ENCODE results near the gene LARGE1. TPM values are rescaled to one million over a fixed set of nuclear protein-coding genes. Genes with fewer than 3 reads are reported as not detected.

LARGE1 gene
- total and polyA plus RNA-seq, 2 experiments from 2014 or later = 1.5 to 12.8 TPM

- Histone ChIP-seq H4K20me1 (ENCODE audit: insufficient read depth) (no peaks in the 10 kb centered on the region), H3K9me3 (ENCODE audit: low read depth) (no peaks in the 10 kb centered on the region), H3K36me3 (ENCODE audit: low read depth) (no peaks in the 10 kb centered on the region), H2AFZ (no peak overlapping the region), H3K4me3 (no peak overlapping the region), H3K9ac (no peak overlapping the region), H3K27me3 (replicated peaks; ENCODE audit: insufficient read depth) (no peaks in the 10 kb centered on the region), H3K79me2 (ENCODE audit: insufficient read depth) (no peaks in the 10 kb centered on the region), H3K9me2 (ENCODE audit: insufficient read depth) (no peaks in the 10 kb centered on the region), H3K4me1 (ENCODE audit: insufficient read depth) (no peaks in the 10 kb centered on the region), H3F3A (ENCODE audit: insufficient read depth) (no peaks in the 10 kb centered on the region), H3K4me2 (ENCODE audit: unreplicated experiment) (no peak overlapping the region), H3K27ac (no peak overlapping the region)
- DNase-seq = no peak
- in situ Hi-C loops (cut with MboI) = no loop called here
- 90 to 93% methylated on average over 6 of the region's 6 CpGs for WGBS, 2 experiments (ENCODE audit: low coverage in 1 of 2, low lambda C conversion rate in 2 of 2, missing lambda C conversion rate in 2 of 2)
- TF ChIP-seq EZH2 (IDR thresholded peaks at IDR 0.05; ENCODE audit: insufficient read depth, poor library complexity, severe bottlenecking) = no peak
- TF ChIP-seq EZH2phosphoT487 (IDR thresholded peaks at IDR 0.05; ENCODE audit: insufficient read depth, low read depth) = no peak
Observed at GRCh38 chr22:33564683-33565082, 355.6 kb downstream of the LARGE1 start.

DNA sequence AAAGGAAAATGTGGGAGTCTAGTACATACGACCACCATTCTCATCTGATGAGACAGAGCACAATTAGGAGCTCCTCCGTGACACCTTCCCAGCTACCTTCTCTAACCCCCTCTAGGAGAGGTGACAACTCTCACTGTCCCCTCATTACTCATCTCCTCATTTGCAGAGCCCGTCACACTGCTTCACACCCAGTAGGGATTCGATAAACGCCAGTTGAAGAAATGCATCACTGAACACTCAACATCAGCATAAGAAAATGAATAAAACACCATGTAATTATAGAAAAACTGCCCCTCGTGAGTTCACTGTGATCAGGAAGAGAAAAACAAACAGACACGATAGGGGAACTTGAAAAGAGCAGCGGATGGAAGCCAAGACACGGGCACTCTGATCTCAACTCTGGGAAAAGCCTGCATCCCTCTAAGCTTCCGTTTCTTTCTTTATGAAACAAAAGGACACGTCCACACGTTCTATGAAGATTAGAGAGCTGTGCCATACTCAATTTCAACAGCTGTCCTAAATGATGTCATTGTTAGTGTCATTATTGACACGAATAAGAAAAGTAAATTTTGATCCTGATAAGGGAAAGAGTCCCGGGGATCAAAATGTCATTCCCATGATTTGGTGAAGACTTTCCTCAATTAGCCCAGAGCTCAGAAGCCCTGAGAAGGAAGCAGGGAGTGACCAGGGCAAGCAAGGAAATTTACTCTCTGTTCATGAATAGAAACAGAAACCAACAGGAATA is 356.9 kb downstream of the LARGE1 start:
- DNase-seq = no peak
- Histone ChIP-seq H3K27me3 (replicated peaks; ENCODE audit: insufficient read depth) (no peaks in the 10 kb centered on the region), H4K20me1 (ENCODE audit: insufficient read depth) (no peaks in the 10 kb centered on the region), H3K27ac (no peak overlapping the region), H3K4me3 (no peak overlapping the region), H3K9me2 (ENCODE audit: insufficient read depth) (no peaks in the 10 kb centered on the region), H3K4me1 (ENCODE audit: insufficient read depth) (no peaks in the 10 kb centered on the region), H3K9ac (no peak overlapping the region), H2AFZ (no peak overlapping the region), H3K4me2 (ENCODE audit: unreplicated experiment) (no peak overlapping the region), H3K36me3 (ENCODE audit: low read depth) (no peaks in the 10 kb centered on the region), H3K79me2 (ENCODE audit: insufficient read depth) (no peaks in the 10 kb centered on the region), H3F3A (ENCODE audit: insufficient read depth) (no peaks in the 10 kb centered on the region), H3K9me3 (ENCODE audit: low read depth) (no peaks in the 10 kb centered on the region)
- TF ChIP-seq EZH2phosphoT487 (IDR thresholded peaks at IDR 0.05; ENCODE audit: insufficient read depth, low read depth) (no peak), EZH2 (IDR thresholded peaks at IDR 0.05; ENCODE audit: insufficient read depth, poor library complexity, severe bottlenecking) (no peak)
- 94% methylated on average over 14 of the region's 14 CpGs for WGBS, 2 experiments (ENCODE audit: low coverage in 1 of 2, low lambda C conversion rate in 2 of 2, missing lambda C conversion rate in 2 of 2)
- in situ Hi-C loops (cut with MboI) = no loop called here

- Histone ChIP-seq H3K4me2 (ENCODE audit: unreplicated experiment) (no peak overlapping the region), H3K4me3 (no peak overlapping the region), H2AFZ (no peak overlapping the region), H3K27ac (no peak overlapping the region), H3K36me3 (ENCODE audit: low read depth) (no peaks in the 10 kb centered on the region), H3K27me3 (replicated peaks; ENCODE audit: insufficient read depth) (no peaks in the 10 kb centered on the region), H3K9me3 (ENCODE audit: low read depth) (no peaks in the 10 kb centered on the region), H3K79me2 (ENCODE audit: insufficient read depth) (no peaks in the 10 kb centered on the region), H3F3A (ENCODE audit: insufficient read depth) (no peaks in the 10 kb centered on the region), H3K4me1 (ENCODE audit: insufficient read depth) (no peaks in the 10 kb centered on the region), H3K9ac (no peak overlapping the region), H3K9me2 (ENCODE audit: insufficient read depth) (no peaks in the 10 kb centered on the region), H4K20me1 (ENCODE audit: insufficient read depth) (no peaks in the 10 kb centered on the region)
- in situ Hi-C loops (cut with MboI) = no loop called here
- no peak for DNase-seq
- no peak for TF ChIP-seq EZH2 (IDR thresholded peaks at IDR 0.05; ENCODE audit: insufficient read depth, poor library complexity, severe bottlenecking)
- 96 to 97% methylated on average over 6 of the region's 6 CpGs for WGBS, 2 experiments (ENCODE audit: low coverage in 1 of 2, low lambda C conversion rate in 2 of 2, missing lambda C conversion rate in 2 of 2)
Observed at GRCh38 chr22:33562501-33562900, 357.8 kb downstream of the LARGE1 start.

DNA sequence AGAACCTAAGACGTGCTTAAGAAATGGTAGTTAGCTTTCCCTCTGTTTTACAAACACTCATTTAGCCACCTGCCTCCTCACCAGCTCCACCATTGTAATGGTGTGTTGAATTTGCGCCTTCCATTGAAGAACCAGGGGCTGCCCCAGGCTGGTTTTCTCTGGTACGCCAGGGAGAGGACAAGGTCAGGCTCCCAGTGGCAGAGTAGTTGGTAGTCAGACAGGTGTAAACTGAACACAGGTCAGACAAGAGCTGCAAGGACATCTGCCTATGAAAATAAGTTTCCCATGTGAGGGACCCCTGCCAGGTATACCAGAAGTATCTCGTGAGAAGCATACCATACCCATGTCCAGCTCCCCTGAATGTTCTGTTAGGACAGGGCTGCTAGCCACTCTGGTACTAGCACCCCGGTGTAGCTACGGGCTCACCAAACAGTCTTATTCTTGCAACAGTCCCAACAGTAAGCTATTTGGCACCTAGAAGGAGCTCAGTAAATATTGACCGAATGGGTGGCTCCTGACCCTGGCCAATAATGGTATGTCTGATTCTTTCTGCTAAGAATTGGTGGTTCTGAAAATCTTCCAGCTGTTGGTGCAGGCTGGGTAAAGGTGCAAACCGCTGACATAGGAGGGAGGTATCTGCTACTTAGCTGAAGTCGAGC is 359.0 kb downstream of the LARGE1 start:
- Histone ChIP-seq H3K4me3 (no peak overlapping the region), H3K4me1 (ENCODE audit: insufficient read depth) (no peaks in the 10 kb centered on the region), H4K20me1 (ENCODE audit: insufficient read depth) (no peaks in the 10 kb centered on the region), H3K27me3 (replicated peaks; ENCODE audit: insufficient read depth) (no peaks in the 10 kb centered on the region), H2AFZ (no peak overlapping the region), H3K36me3 (ENCODE audit: low read depth) (no peaks in the 10 kb centered on the region), H3K4me2 (ENCODE audit: unreplicated experiment) (no peak overlapping the region), H3F3A (ENCODE audit: insufficient read depth) (no peaks in the 10 kb centered on the region), H3K27ac (no peak overlapping the region), H3K79me2 (ENCODE audit: insufficient read depth) (no peaks in the 10 kb centered on the region), H3K9me3 (ENCODE audit: low read depth) (no peaks in the 10 kb centered on the region), H3K9ac (no peak overlapping the region), H3K9me2 (ENCODE audit: insufficient read depth) (no peaks in the 10 kb centered on the region)
- in situ Hi-C loops (cut with MboI) = no loop called here
- 92 to 95% methylated on average over 9 of the region's 9 CpGs for WGBS, 2 experiments (ENCODE audit: low coverage in 1 of 2, low lambda C conversion rate in 2 of 2, missing lambda C conversion rate in 2 of 2)
- TF ChIP-seq EZH2phosphoT487 (IDR thresholded peaks at IDR 0.05; ENCODE audit: insufficient read depth, low read depth) (no peak), EZH2 (IDR thresholded peaks at IDR 0.05; ENCODE audit: insufficient read depth, poor library complexity, severe bottlenecking) (no peak)
- DNase-seq = no peak

Measured in GM23248 (cell line).